Activated CD4-positive, alpha-beta T cell treated with anti-CD3 and anti-CD28 coated beads, Interleukin-2, amount 50 U/mL, for 16 hours (primary cell): ENCODE measurements around the gene HSF2BP.
A peak's percentile ranks its signal among the peaks of the same experiment; 100 is the strongest.
"Not testable (repeated sequence)": the region's sequence is repeated elsewhere in the genome, so short reads cannot be mapped to it uniquely, and the experiment has no call there.

ENCODE experiments used
- DNase-seq: peaks from one replicate; pipeline ENCODE4 v3.0.0-alpha.2; 2020

The HSF2BP gene

DNA sequence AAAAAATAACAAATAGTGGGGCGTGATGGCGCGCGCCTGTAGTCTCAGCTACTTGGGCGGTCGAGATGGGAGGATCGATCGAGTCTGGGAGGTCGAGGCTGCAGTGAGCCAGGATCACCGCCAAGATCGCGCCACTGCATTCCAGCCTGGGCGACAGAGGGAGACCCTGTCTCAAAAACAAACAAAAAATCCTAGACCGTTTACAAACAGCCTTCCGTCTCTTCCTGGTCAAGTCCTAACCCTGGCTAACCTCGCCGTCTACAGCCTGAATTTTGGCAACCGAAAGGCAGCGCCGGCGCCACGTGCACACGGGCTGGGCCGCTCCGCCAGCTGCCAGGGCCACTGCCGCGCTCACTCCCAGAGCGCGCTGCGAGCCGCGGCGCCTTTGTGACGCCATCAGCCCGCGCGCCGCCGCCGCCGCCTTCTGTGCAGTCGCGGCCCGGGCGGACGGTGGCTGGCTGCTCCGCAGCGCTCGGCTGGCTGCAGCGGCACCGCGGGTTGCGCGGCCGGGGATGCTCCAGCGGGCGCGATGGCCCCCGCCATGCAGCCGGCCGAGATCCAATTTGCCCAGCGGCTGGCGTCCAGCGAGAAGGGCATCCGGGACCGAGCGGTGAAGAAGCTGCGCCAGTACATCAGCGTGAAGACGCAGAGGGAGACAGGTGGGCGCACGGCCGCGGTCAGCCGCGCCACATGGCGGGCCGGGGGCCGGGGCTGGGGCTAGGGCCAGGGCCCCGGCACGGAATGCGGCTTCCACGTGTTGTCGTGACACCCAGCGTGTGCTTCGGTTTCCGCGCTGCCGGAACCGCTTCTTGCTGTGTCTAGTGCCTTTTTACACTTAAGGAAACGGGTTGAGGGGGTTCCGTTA, at the start of gene HSF2BP, which contains the start of gene RRP1B:
Gene HSF2BP (minus strand): TSS at position 353 of the 865 bp plus-strand sequence. CDS start 1,392 bp downstream, outside the sequence.
Gene RRP1B (plus strand): TSS at position 425 of the 865 bp plus-strand sequence. CDS start 105 bp downstream, at position 530.
- peak; percentile 80 for DNase-seq

DNA sequence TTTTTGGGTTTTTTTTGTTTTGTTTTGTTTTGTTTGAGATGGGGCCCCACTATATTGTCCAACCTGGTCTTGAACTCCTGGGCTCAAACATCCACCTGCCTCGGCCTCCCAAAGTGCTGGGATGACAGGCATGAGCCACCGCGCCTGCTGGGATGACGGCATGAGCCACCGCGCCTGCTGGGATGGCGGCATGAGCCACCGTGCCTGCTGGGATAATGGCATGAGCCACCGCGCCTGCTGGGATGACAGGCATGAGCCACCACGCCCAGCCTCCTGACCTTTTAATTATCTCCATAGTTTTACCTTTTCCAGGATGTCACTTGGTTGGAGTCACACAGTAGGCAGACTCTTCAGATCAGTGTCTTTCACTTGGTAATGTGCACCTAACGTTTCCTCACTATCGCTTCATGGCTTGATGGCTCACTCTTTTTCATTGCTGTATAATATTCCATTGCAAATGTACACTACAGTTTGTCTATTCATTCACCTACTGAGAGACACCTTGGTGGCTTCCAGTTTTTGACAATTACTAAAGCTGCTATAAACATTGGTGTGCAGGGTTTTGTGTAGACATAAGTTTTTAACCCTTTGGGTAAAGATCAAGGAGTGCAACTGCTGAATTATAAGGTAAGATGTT, 49.6 kb upstream of the HSF2BP start:
- no peak for DNase-seq

DNA sequence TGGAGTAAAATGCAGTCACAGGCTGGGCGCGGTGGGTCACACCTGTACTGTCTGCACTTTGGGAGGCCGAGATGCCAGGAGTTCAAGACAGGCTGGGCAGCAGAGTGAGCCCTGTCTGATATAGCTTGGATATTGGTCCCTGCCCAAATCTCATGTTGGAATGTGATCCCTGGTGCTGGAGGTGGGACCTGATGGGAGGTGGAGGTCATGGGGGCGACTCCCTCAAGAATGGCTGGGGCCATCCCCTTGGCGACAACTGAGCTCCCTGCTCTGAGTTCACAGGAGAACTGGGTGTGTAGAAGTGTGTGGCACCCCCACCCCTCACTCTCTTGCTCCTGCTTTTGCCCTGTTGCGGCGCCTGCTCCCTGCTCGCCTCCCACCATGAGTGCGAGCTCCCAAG, 48.2 kb upstream of the HSF2BP start:
- DNase-seq: no peak

DNA sequence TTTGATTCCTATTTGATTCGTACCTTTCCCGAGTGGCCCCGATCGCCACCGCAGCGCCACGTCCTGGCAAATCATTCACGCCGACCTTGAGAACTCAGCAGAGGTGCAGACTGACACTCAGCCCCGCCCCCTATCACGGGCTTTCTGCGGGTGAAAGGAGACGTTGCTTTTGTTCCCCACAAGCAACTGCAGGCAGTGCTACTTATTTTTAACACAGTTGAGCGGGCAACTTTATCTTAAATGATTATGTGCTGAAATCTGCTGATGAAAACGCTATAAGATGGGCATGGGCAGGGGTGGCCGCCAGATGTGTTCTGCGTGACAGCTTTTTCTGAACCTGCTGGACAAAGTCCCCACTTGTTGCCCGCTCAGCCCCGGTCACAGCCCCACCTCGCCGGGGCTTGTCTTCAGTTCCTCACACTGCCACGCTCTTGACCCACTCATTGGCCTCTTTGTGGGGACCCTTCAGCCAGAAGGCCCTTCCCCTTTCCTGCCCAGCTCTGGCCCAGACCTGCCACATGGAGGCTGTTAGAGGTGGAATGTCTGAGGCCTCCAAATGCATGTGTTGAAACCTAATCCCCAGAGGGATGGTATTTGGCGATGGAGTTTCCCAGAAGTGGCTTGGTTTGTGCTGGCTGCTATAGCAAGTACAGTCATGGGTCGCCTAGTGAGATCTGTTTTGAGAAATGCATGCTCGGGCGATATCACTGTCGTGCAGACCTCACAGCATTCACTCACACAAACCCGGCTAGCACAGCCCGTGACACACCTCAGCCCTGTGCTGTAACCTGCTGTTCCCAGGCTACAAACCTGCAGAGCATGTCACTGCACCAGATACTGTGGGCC, 44.0 kb upstream of the HSF2BP start:
- DNase-seq: no peak

DNA sequence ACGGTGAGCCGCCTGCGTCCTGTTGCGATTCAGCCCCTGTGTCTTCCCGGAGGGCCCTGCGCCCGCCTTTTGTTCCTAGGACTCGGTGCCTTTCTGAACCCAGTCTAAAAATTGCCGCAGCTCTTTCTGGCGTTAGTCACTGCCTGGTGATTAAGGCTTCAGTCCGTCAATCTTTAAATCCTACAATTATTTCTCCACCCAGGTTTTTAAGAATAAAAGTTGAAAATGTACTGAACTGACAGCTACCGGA, 43.4 kb upstream of the HSF2BP start:
- no peak for DNase-seq

DNA sequence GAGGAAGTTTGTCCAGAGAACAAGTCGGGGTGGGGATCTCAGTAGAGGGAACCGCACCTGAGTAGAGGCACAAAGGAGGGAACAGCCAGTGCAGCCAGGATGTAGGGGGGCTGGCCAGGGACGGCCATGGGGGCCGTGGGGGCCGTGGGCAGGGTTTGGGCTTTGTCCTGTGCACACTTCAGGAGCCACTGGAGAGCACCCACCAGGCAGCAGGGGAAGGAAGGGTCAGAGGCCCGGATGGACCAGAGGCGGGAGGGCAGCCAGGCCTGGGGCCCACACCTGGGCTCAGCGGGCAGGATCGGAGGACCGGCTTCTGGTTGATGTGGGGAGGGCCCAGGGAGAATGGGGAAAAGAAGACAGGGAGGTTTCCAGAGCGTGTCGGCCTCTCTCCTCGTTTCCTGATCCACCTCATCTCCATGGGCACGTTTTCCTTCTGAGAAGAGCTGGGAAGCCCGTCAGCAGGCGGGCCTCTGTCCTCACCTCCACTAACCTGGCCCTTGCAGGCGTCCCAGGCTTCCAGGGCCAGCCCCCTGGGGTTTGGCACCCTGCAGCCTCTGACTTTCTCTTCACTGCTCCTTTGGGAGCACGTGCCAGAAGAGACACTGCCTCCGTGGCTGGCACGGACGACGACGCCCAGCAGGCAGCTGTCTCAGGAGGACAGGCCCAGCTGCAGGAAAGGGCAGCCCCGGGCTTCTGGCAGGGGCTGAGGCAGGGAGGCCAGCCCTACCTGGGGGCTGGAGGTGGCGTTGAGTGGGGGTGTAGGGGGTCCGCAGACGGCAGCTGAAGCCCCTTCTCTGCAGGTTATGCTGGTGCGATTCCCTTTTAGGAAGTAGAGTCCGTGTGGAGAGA, 42.9 kb upstream of the HSF2BP start:
- DNase-seq: no peak

DNA sequence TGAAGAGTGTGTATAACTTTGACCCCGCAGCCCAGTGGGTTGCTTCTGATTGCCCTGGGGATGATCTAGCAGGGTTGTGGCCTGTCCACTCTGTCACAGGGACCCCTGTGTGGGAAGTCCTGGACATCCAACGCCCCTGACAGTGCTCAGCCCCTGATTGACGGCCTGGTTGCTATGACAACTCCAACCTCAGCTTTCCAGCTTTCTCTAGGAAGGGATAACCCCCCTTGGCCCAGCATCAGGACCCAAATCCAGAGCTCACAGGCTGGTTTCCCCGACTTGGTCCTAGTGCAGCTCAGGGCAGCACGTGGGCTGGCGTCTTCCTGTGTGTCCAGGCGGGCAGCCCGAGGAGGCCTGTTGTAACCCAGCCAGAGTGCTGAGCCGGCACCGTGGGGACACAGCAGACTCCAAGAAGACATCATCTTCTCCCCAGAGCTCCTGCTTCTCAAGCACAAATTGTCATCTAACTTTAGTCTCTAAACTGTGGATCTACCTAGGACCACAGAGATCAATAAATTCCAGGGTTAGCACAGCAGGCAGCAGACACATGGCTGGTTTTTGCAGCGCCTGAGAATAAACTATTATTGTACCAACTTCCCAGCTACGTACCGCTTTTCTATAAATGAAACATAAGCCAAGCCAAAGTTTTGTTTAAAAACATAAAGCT, 40.8 kb upstream of the HSF2BP start:
- DNase-seq: no peak

DNA sequence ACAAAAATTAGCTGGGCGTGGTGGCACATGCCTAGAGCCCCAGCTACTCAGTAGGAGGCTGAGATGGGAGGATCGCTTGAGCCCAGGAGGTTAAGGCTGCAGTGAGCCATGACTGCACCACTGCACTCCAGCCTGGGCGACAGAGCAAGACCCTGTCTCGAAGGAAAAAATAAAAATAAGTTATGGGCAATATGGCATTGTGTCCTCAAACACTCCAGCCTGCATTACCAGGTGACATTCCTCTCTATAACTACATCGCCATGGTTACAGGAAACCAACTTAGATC, 40.1 kb upstream of the HSF2BP start:
- not testable (repeated sequence) for DNase-seq

DNA sequence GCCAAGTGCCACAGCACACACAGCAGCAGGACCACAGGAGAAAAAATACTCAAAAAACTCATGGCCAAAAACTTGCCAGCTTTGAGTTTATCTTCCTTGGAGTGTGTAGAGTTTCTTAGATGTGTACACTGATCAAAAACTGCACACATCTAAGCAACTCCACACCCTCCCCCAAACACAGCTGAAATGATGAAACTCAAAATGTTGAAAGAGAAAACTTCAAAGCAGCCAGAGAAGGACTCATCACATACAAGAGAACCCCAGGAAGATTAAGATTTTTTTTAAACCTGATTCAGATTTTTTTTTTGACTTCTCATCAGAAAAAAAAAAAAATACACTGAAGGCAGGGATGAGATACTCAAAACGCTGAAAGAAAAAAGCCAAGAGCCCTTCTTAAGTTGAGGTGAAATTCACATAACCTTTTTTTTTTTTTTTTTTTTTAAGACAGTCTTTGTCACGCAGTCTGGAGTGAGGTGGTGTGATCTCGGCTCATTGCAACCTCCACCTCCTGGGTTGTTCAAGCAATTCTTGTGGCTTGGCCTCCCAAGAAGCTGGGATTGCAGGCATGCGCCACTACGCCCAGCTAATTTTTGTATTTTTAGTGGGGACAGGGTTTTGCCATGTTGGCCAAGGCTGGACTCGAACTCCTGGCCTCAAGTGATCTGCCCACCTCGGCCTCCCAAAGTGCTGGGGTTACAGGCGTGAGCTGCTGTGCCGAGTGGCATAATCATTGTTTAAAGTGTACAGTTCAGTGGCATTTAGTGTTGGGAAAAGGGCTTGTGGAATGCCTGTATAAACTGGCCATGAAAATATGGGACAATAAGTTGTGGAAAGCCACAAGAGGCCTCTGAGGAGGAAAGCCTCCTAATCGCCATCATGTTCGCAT, 38.7 kb upstream of the HSF2BP start:
- DNase-seq: no peak

DNA sequence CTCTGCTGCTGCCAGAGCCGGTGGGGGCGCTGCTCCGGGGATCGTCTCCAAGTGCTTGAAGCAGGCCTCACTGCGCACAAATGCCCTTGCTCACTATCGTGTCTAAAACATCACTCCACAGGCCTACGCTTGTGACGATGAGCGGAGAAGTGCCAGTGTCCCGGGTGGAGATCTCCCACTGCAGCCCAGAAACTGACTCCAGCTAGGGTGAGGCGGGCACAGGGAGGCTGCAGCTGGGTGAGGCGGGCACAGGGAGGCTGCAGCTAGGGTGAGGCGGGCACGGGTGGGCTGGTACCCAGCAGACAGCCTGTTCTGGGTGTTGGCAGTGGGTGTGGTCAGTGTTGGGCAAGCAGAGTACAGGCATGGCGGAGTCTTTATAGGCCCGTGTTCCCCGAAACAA, 36.9 kb upstream of the HSF2BP start:
- DNase-seq: no peak

DNA sequence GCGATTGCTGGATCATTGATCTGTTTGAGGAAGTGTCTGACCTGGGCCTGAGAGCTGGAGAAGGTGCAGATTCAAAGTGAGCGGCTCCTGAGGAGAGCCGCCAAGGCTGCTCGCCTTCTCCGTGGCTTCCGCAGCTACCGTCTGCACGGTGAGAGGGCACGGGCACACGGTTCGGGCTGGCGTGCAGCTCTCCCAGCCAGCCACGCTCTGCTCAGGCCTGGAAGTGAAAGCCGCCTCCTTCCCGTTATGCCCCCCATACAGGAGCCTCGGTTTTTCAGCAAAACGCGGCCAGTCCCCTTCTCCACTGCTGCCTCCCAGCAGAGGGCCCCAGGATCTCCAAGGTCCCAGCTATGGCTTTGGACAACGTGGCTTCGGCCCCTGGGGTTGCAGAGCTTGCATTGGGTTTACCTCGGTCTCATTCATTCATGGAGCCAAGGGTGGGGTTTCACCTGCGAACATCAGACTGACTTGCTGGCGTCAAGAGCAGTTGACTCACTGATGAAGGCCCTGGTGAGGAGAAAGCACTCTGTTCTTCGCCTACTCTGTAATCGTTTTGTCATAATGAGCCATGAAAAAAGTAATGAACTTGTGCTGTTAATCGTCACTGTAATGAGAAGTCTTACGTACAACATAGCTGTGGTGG, 35.3 kb upstream of the HSF2BP start:
- no peak for DNase-seq

DNA sequence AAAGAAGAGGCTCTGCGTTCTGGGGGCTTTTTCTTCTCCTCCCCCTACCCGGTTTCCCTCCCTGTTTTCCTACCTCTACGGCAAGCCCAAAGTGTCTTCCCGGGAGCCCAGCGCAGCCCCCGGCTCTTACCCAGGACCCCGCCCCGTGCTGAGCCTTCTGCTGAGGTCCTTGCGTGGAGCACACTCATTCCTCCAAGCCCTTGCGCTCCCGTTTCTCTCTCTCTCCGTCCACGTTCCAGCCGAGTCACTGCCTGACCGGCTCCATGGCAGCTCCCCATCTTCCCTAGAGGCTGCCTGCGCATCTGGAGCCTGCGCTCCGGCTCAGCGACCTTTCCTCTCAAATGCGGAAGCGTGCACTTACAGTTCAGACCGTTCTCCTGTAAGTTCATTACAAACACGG, 34.7 kb upstream of the HSF2BP start:
- DNase-seq: no peak

DNA sequence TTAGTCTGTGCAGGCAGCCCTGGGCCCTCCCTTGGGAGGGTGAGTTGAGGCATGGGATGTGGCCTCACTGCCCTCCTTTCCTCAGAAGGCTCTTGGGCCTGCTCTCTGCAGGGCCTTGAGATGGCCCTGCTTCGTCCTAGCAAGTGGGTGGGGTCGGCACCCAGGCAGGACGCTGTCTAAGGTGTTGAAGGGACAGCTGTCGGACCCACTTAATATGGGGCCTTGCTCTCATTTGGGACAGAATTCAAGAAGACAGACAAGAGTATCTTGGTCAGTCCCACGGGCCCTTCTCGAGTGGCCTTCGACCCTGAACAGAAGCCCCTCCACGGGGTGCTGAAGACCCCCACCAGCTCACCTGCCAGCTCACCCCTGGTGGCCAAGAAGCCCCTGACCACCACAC, 33.7 kb upstream of the HSF2BP start:
- no peak for DNase-seq

DNA sequence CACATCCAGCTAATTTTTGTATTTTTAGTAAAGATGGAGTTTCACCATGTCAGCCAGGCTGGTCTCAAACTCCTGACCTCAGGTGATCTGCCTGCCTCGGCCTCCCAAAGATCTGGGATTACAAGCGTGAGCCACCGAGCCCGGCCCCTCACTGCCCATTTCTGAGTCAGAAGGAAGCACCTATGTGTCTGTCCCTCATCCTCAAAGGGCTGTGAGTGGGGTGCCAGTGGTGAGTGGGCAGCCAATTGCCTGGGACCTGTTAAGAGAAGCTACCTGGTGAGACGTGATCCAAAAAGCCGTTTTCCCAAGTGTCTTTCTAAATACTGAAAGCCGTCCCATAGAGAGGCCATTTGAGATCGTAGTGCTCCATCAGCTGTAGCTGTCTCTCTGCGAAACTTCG, 32.5 kb upstream of the HSF2BP start:
- DNase-seq: no peak

DNA sequence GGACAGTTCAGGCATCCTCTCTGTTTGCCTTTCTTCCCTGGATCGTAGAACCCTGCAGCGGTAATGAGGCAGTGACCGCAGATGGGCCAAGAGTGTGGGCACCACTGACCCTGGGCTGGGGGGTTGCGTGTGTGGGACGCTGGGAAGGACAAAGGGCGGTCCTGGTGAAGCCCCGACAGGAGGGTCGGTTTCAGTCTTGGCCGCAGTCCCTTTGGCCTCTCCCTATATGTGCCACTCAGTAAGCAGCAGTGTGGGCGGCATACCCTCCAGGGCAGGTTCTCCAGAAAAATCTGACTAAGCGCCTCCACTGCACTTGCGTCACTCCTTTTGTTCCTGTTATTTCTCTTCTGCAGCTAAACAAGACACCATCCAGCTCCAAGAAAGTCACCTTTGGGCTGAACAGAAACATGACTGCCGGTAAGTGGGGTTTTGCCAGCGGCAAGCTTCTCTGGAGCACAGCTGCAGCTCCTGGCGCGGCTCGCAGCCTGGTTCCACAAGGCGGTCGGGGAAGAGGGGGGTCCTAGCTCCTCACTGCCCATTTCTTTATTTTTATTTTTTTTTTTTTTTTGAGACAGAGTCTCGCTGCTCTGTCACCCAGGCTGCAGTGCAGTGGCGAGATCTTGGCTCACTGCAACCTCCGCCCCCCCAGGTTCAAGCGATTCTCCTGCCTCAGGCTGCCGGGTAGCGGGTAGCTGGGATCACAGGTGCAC, 32.0 kb upstream of the HSF2BP start:
- DNase-seq: no peak

DNA sequence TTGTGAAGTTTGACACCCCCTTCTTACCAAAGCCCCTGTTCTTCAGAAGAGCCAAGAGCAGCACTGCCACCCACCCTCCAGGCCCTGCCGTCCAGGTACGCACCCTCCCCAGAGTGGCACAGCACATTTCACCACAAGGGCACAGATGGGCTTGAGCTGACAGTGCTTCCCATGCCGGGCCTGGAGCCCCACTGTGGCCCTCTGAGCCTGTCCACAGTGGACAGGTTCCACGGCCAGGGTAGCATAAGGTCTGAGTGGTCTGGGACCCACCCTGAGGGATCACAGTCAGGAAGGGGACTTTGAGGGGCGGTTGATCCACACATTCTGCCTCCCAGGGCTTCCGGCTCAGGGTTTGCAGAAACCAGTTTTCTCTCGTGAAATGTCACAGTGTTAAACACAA, 31.1 kb upstream of the HSF2BP start:
- no peak for DNase-seq

DNA sequence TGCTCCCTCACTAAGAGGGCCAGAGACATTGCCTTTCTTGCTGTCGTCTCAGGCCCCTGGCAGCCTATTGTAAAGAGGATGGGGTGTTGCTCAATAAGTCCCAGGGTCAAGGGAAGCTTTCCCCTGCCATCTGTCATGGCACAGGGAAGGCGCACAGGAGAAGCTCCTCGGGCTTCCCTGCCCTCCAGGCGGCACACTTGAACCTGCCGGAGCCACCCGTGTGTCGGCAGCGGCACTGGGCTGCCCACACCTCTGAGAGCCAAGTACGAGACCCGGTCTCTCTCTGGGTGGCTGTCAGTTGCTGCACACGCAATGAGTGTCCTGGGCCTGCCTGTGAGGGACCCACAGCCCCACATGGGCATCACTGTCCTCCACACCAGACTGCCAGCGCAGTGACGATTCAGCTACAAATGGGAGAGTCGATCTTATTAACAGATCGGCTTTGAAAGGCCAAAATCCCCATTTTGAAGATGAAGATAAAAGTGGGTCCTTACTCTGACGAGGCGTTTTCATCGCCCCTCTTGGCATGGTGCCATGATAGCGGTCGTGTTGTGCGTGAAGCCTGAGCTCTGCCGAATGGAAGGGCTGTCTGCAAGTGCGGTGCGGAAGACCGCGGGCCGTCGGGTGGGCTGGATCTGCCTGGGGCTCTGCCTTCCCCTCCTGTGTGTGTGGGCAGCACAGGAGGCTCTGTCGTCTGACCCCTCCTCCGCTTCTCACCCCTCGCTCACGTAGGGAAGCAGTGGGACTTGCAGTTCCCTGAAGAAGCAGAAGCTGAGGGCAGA, 30.5 kb upstream of the HSF2BP start:
- no peak for DNase-seq

DNA sequence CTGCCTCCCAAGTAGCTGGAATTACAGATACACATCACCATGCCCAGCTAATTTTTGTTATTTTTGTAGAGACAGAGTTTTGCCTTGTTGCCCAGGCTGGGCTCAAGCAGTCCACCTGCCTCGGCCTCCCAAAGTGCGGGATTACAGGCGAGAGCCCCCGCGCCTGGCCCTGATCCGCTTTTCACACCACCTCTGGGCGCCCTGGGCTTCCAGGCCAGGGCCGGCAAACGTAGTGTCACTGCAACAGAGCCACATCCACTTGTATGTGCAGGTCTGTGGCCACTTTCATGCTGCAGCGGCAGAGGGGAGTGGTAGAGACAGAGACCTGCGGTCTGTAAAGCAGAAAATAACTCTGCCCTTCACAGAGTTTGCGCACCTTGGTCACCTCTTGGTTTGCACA, 29.6 kb upstream of the HSF2BP start:
- no peak for DNase-seq
